GM12801 (cell line): ENCODE measurements around the gene KIAA1671.

ENCODE experiments used
- CTCF ChIP-seq: IDR thresholded peaks from one replicate; pipeline ENCODE4 v1.5.1; 2011; ENCODE audit warnings: control low read depth; ENCODE audit not compliant: insufficient read length; ENCODE audit errors: extremely low read depth

Gene KIAA1671

GRCh38 chr22:24985826-24986214, 33.3 kb downstream of the KIAA1671 start:
- TF ChIP-seq CTCF = no peak

- no peak for TF ChIP-seq CTCF
Observed at GRCh38 chr22:24986816-24987215, 34.3 kb downstream of the KIAA1671 start.

- no peak for TF ChIP-seq CTCF
Observed at GRCh38 chr22:24989135-24989534, 36.6 kb downstream of the KIAA1671 start.

GRCh38 chr22:24989541-24989951, 37.0 kb downstream of the KIAA1671 start:
- TF ChIP-seq CTCF = no peak

GRCh38 chr22:24990344-24990905, 37.9 kb downstream of the KIAA1671 start:
- no peak for TF ChIP-seq CTCF

- TF ChIP-seq CTCF = no peak
Observed at GRCh38 chr22:24992946-24993345, 40.4 kb downstream of the KIAA1671 start.

- no peak for TF ChIP-seq CTCF
Observed at GRCh38 chr22:24994070-24994763, 41.7 kb downstream of the KIAA1671 start.
